DMS79 treated with DMSO at 0.1 percent for 48 hours (cell line): ENCODE data around the gene PRSS53.

Experiments
- DNase-seq: peaks from one replicate; lab custom pipeline; 2025; lab: John Stamatoyannopoulos, UW

The PRSS53 gene

GRCh38 chr16:31042866-31043265, 45.9 kb downstream of the PRSS53 start:
- no peak for DNase-seq

GRCh38 chr16:31038993-31039392, 49.8 kb downstream of the PRSS53 start:
- DNase-seq: no peak

GRCh38 chr16:31036691-31037090, 52.1 kb downstream of the PRSS53 start:
- DNase-seq: no peak

GRCh38 chr16:31033709-31034492, 54.8 kb downstream of the PRSS53 start:
- peak; percentile 64 for DNase-seq
